HepG2 (cell line): Measurements from ENCODE around the gene CCDC88B. TPM values are rescaled to one million over a fixed set of nuclear protein-coding genes. Genes with fewer than 3 reads are reported as not detected.
A peak's percentile ranks its signal among the peaks of the same experiment; 100 is the strongest.

Experiments
- AKNA ChIP-seq: sonication (generic); formaldehyde crosslinking; IDR thresholded peaks from 2 replicates; pipeline ENCODE4 v1.4.0; 2020; ENCODE audit warnings: missing genetic modification reagents, borderline replicate concordance
- FOXP1 ChIP-seq, 2 experiments: fragments of 450-650 bp in 1 of 2; IDR thresholded peaks; 2 replicates each; pipeline ENCODE4 v1.6.1; 2017 to 2018; ENCODE audit warnings: antibody characterized with exemption in 1 of 2
- IRF1 ChIP-seq: sonication (generic); formaldehyde crosslinking; IDR thresholded peaks from 2 replicates; pipeline ENCODE4 v1.4.0; 2020; ENCODE audit warnings: low read depth, mild to moderate bottlenecking, missing genetic modification reagents
- JUNB ChIP-seq: sonication (generic); formaldehyde crosslinking; IDR thresholded peaks from 2 replicates; pipeline ENCODE4 v1.8.0; 2022; ENCODE audit warnings: missing genetic modification reagents, mild to moderate bottlenecking, borderline replicate concordance
- KAT2B ChIP-seq: fragments of 150-350 bp; IDR thresholded peaks from 2 replicates; pipeline ENCODE4 v1.6.1; 2014; ENCODE audit warnings: low read depth, low read length, borderline replicate concordance
- KDM3A ChIP-seq: IDR thresholded peaks from 2 replicates; pipeline ENCODE4 v1.6.1; 2018; ENCODE audit warnings: low read depth, missing compliant biosample characterization
- MED8 ChIP-seq: sonication (generic); formaldehyde crosslinking; IDR thresholded peaks from 2 replicates; pipeline ENCODE4 v1.8.1; 2023; ENCODE audit warnings: mild to moderate bottlenecking, missing genetic modification reagents; ENCODE audit not compliant: insufficient replicate concordance
- MTA1 ChIP-seq: sonication (generic); formaldehyde crosslinking; IDR thresholded peaks from 2 replicates; pipeline ENCODE4 v1.4.0; 2020; ENCODE audit warnings: missing genetic modification reagents, mild to moderate bottlenecking, borderline replicate concordance
- MYNN ChIP-seq: sonication (generic); formaldehyde crosslinking; IDR thresholded peaks from 2 replicates; pipeline ENCODE4 v1.4.0; 2020; ENCODE audit warnings: mild to moderate bottlenecking, low read depth, missing genetic modification reagents
- NAIF1 ChIP-seq: sonication (generic); formaldehyde crosslinking; IDR thresholded peaks from 2 replicates; pipeline ENCODE4 v1.5.0; 2020; ENCODE audit warnings: mild to moderate bottlenecking, missing genetic modification reagents, borderline replicate concordance
- NBN ChIP-seq: fragments of 450-650 bp; conservative IDR thresholded peaks from 2 replicates; pipeline ENCODE4 v1.6.1; 2017
- NFE2L1 ChIP-seq: sonication (generic); formaldehyde crosslinking; IDR thresholded peaks from 2 replicates; pipeline ENCODE4 v1.4.0; 2020; ENCODE audit warnings: missing genetic modification reagents, mild to moderate bottlenecking, borderline replicate concordance
- PTBP1 ChIP-seq: fragments of 200-400 bp; formaldehyde crosslinking; IDR thresholded peaks from 2 replicates; pipeline ENCODE4 v1.6.1; 2018; ENCODE audit warnings: low read length, low read depth; ENCODE audit not compliant: poor library complexity, severe bottlenecking
- SCMH1 ChIP-seq: sonication (generic); formaldehyde crosslinking; IDR thresholded peaks from 2 replicates; pipeline ENCODE4 v1.9.0; 2021; ENCODE audit warnings: missing genetic modification reagents, mild to moderate bottlenecking, borderline replicate concordance
- SMAD9 ChIP-seq: sonication (generic); formaldehyde crosslinking; IDR thresholded peaks from 2 replicates; pipeline ENCODE4 v1.5.1; 2020; ENCODE audit warnings: mild to moderate bottlenecking, missing genetic modification reagents
- THRA ChIP-seq: sonication (generic); formaldehyde crosslinking; IDR thresholded peaks from 2 replicates; pipeline ENCODE4 v1.4.0; 2020; ENCODE audit warnings: missing genetic modification reagents, borderline replicate concordance
- ZNF121 ChIP-seq: sonication (generic); formaldehyde crosslinking; IDR thresholded peaks from 2 replicates; pipeline ENCODE4 v1.5.0; 2020; ENCODE audit warnings: mild to moderate bottlenecking, missing genetic modification reagents
- ZNF180 ChIP-seq: sonication (generic); formaldehyde crosslinking; IDR thresholded peaks from 2 replicates; pipeline ENCODE4 v1.4.0; 2020; ENCODE audit warnings: low read depth, missing genetic modification reagents, borderline replicate concordance
- ZNF362 ChIP-seq: sonication (generic); formaldehyde crosslinking; IDR thresholded peaks from 2 replicates; pipeline ENCODE4 v1.4.0; 2020; ENCODE audit warnings: missing genetic modification reagents, mild to moderate bottlenecking, borderline replicate concordance
- ZNF749 ChIP-seq: sonication (generic); formaldehyde crosslinking; IDR thresholded peaks from 2 replicates; pipeline ENCODE4 v1.8.0; 2022; ENCODE audit warnings: mild to moderate bottlenecking, missing genetic modification reagents, moderate library complexity, borderline replicate concordance
- ZNF816 ChIP-seq: sonication (generic); formaldehyde crosslinking; IDR thresholded peaks from 2 replicates; pipeline ENCODE4 v1.8.0; 2022; ENCODE audit warnings: missing genetic modification reagents, mild to moderate bottlenecking, borderline replicate concordance
- polyA plus RNA-seq, 8 experiments: library from polyadenylated mRNA; depleted of rRNA in 3 of 8; stranded (reverse) in 7 of 8; unstranded in 1 of 8; fragments of >200 nt; fragmentation: Illumina TruSeq in 4 of 8; extraction: Trizol in 4 of 8; gene quantifications; 2 replicates each; pipeline versions ENCODE4 v1.2.1 to v1.2.3, GENCODE V29; 2011 to 2016; ENCODE audit warnings: low read depth in 4 of 8, missing spikeins in 1 of 8, mixed read lengths in 1 of 8; ENCODE audit not compliant: insufficient read depth in 1 of 8
- total RNA-seq, 5 experiments: library from RNA; depleted of rRNA; stranded (reverse); fragments of >200 nt; fragmentation: Illumina TruSeq; extraction: Trizol; gene quantifications; 2 replicates each; pipeline ENCODE4 v1.2.3, GENCODE V29; 2016; ENCODE audit warnings: low read depth in 1 of 5

Gene CCDC88B
- total and polyA plus RNA-seq, 2 of the 13 experiments (the other 11 are each of a cell fraction or from before 2014, with no cell fraction given) = 3.6 to 4.8 TPM

- TF ChIP-seq AKNA (no peak), MED8 (no peak), FOXP1 (IDR thresholded peaks at IDR 0.05) (no peak), FOXP1 (CRISPR knock-in tag; IDR thresholded peaks at IDR 0.05) (no peak), SMAD9 (CRISPR knock-in tag) (no peak), ZNF180 (CRISPR knock-in tag) (no peak), MYNN (CRISPR knock-in tag) (no peak), MTA1 (CRISPR knock-in tag) (no peak), ZNF362 (CRISPR knock-in tag) (no peak), KAT2B (no peak), NFE2L1 (CRISPR knock-in tag) (no peak), PTBP1 (no peak), ZNF749 (CRISPR knock-in tag) (no peak), NAIF1 (CRISPR knock-in tag) (no peak), KDM3A (CRISPR knock-in tag) (no peak), ZNF816 (CRISPR knock-in tag) (no peak), JUNB (CRISPR knock-in tag) (no peak), SCMH1 (no peak), THRA (CRISPR knock-in tag) (0 out of 2 replicates have a peak, but pooled peaks have one; percentile 33), ZNF121 (CRISPR knock-in tag) (no peak), NBN (0 out of 2 replicates have a peak, but pooled peaks have one; percentile 29), IRF1 (CRISPR knock-in tag) (no peak)
These were observed 8.2 kb upstream of the CCDC88B start (continued) for GRCh38 chr11:64331569-64332371.
